CD14-positive monocyte (primary cell): ENCODE results near the gene CAMK4. TPM values are rescaled to one million over a fixed set of nuclear protein-coding genes. Genes with fewer than 3 reads are reported as not detected.

Experiments used
- DNase-seq, 3 donors: peaks; one replicate each; pipeline ENCODE4 v3.0.0-alpha.2; 2011 to 2022
- H2AFZ ChIP-seq: 2 replicates; pipeline ENCODE4 v1.6.0; 2012; ENCODE audit warnings: mild to moderate bottlenecking, low read depth, low read length, inconsistent platforms; ENCODE audit not compliant: insufficient read depth, poor library complexity, severe bottlenecking
- H3K27ac ChIP-seq, 2 donors: 1 replicate in 1 of 2; 2 replicates in 1 of 2; pipeline ENCODE4 v1.5.1; 2012 to 2013; ENCODE audit warnings: low read length in 2 of 2, control low read depth in 1 of 2, inconsistent platforms in 1 of 2, low read depth in 1 of 2, mild to moderate bottlenecking in 1 of 2
- H3K27me3 ChIP-seq, 2 donors: one replicate each; pipeline versions ENCODE4 v1.6.0 to v1.6.1; 2011 to 2013; ENCODE audit warnings: low read length in 2 of 2; ENCODE audit not compliant: control insufficient read depth in 2 of 2, insufficient read depth in 2 of 2
- H3K36me3 ChIP-seq, 2 donors: replicated peaks in 1 of 2; 1 replicate in 1 of 2; 2 replicates in 1 of 2; pipeline versions ENCODE4 v1.5.1 to v1.6.1; 2012 to 2013; ENCODE audit warnings: low read length in 2 of 2, control low read depth in 1 of 2, inconsistent platforms in 1 of 2, mild to moderate bottlenecking in 1 of 2; ENCODE audit not compliant: insufficient read depth in 2 of 2, control insufficient read depth in 1 of 2
- H3K4me1 ChIP-seq, 2 donors: 1 replicate in 1 of 2; 2 replicates in 1 of 2; pipeline versions ENCODE4 v1.5.1 to v1.6.1; 2012 to 2013; ENCODE audit warnings: low read length in 2 of 2, control low read depth in 1 of 2, inconsistent platforms in 1 of 2, mild to moderate bottlenecking in 1 of 2, moderate library complexity in 1 of 2; ENCODE audit not compliant: insufficient read depth in 2 of 2, control insufficient read depth in 1 of 2
- H3K4me2 ChIP-seq: replicated peaks from 2 replicates; pipeline ENCODE3; 2012; ENCODE audit warnings: low read length, moderate library complexity, mild to moderate bottlenecking; ENCODE audit not compliant: poor library complexity, severe bottlenecking; ENCODE audit errors: extremely low read depth
- H3K4me3 ChIP-seq, 3 experiments: fragments of 200-600 bp in 1 of 3; sonication (generic) in 1 of 3; replicated peaks in 1 of 3; 1 replicate in 2 of 3; 2 replicates in 1 of 3; pipeline ENCODE4 v1.5.1; 2011 to 2013; ENCODE audit warnings: low read length in 3 of 3, mild to moderate bottlenecking in 3 of 3, control low read depth in 2 of 3, low read depth in 2 of 3, inconsistent platforms in 1 of 3, moderate library complexity in 1 of 3
- H3K79me2 ChIP-seq: 2 replicates; pipeline ENCODE4 v1.6.0; 2012; ENCODE audit warnings: mild to moderate bottlenecking, control low read depth, inconsistent platforms, low read length, moderate library complexity; ENCODE audit not compliant: insufficient read depth
- H3K9ac ChIP-seq: 2 replicates; pipeline ENCODE4 v1.6.0; 2017; ENCODE audit warnings: low read length, mild to moderate bottlenecking; ENCODE audit not compliant: insufficient read depth, poor library complexity, severe bottlenecking
- H3K9me3 ChIP-seq, 2 donors: replicated peaks in 1 of 2; 1 replicate in 1 of 2; 2 replicates in 1 of 2; pipeline versions ENCODE4 v1.5.1 to v1.6.1; 2012 to 2013; ENCODE audit warnings: low read length in 2 of 2, control low read depth in 1 of 2; ENCODE audit not compliant: control insufficient read depth in 1 of 2, insufficient read depth in 1 of 2
- H4K20me1 ChIP-seq: 2 replicates; pipeline ENCODE4 v1.6.0; 2012; ENCODE audit warnings: mild to moderate bottlenecking, low read length, control low read depth, moderate library complexity; ENCODE audit not compliant: insufficient read depth
- H3K27ac Mint-ChIP-seq, 7 donors: one replicate each; pipeline ENCODE4 v1.8.0; 2020; ENCODE audit warnings: mild to moderate bottlenecking in 7 of 7, mixed read lengths in 7 of 7, moderate library complexity in 6 of 7, inconsistent platforms in 2 of 7
- H3K27me3 Mint-ChIP-seq, 3 donors: one replicate each; pipeline ENCODE4 v1.8.0; 2021 to 2022; ENCODE audit warnings: low read depth in 3 of 3, mild to moderate bottlenecking in 3 of 3, mixed read lengths in 3 of 3, moderate library complexity in 3 of 3, inconsistent platforms in 1 of 3
- H3K36me3 Mint-ChIP-seq, 2 donors: one replicate each; pipeline ENCODE4 v1.8.0; 2020; ENCODE audit warnings: mixed read lengths in 2 of 2, inconsistent platforms in 1 of 2, mild to moderate bottlenecking in 1 of 2
- H3K4me1 Mint-ChIP-seq: one replicate; pipeline ENCODE4 v1.8.0; 2020; ENCODE audit warnings: mild to moderate bottlenecking, mixed read lengths
- H3K4me3 Mint-ChIP-seq, 2 donors: one replicate each; pipeline ENCODE4 v1.8.0; 2020; ENCODE audit warnings: mild to moderate bottlenecking in 2 of 2, mixed read lengths in 2 of 2, moderate library complexity in 1 of 2
- H3K9me3 Mint-ChIP-seq, 7 donors: one replicate each; pipeline ENCODE4 v1.8.0; 2020 to 2022; ENCODE audit warnings: mixed read lengths in 7 of 7, mild to moderate bottlenecking in 6 of 7, moderate library complexity in 6 of 7, inconsistent platforms in 2 of 7
- WGBS: methylation state at CpG from one replicate; pipeline ENCODE4 v1.1.5; 2013; ENCODE audit warnings: missing lambda C conversion rate; ENCODE audit not compliant: insufficient coverage; 5-methylcytosine and 5-hydroxymethylcytosine counted together
- intact Hi-C, 2 donors: fragments of 100-400 bp; cut with micrococcal nuclease; formaldehyde crosslinking; loops; one replicate each; pipeline versions ENCODE4 v1.15.0 to v1.15.1; 2023
- polyA plus RNA-seq, 3 donors: library from polyadenylated mRNA; depleted of rRNA in 1 of 3; unstranded in 2 of 3; stranded (reverse) in 1 of 3; fragments of 300-500 nt in 2 of 3; fragments of >200 nt in 1 of 3; fragmentation: Illumina TruSeq in 2 of 3; gene quantifications; 1 replicate in 2 of 3; 2 replicates in 1 of 3; pipeline ENCODE4 v1.2.3, GENCODE V29; 2012 to 2021
- TF ChIP-seq, protein P1 (sequence below): fragments of 200-600 bp; IDR thresholded peaks from one replicate; pipeline ENCODE4 v1.8.0; 2022; ENCODE audit warnings: antibody characterized with exemption, mild to moderate bottlenecking

Gene CAMK4
- polyA plus RNA-seq, 3 donors = 0.24 to 0.28 TPM; not detected in 1

DNA sequence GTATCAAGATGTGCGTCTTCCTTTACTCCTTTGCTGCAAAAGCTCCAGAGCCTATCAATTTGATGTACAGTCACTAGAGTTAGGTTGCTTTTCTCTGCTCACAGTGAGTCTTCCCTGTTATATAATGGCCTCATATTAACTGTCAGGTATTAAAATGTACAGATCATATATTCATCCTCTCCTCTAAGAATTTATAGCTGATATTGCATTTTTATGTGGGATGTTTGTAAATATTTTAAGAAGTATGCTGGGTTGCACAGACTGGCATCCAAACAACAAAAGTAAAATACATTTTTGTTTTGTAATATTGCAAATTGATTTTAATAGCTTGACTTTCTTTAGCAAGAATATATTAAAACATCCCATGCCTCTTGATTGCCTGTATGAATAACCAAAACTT is 148.6 kb downstream of the CAMK4 start:
- DNase-seq = no peak
- intact Hi-C loops = no loop called here
- TF ChIP-seq, protein P1, sequence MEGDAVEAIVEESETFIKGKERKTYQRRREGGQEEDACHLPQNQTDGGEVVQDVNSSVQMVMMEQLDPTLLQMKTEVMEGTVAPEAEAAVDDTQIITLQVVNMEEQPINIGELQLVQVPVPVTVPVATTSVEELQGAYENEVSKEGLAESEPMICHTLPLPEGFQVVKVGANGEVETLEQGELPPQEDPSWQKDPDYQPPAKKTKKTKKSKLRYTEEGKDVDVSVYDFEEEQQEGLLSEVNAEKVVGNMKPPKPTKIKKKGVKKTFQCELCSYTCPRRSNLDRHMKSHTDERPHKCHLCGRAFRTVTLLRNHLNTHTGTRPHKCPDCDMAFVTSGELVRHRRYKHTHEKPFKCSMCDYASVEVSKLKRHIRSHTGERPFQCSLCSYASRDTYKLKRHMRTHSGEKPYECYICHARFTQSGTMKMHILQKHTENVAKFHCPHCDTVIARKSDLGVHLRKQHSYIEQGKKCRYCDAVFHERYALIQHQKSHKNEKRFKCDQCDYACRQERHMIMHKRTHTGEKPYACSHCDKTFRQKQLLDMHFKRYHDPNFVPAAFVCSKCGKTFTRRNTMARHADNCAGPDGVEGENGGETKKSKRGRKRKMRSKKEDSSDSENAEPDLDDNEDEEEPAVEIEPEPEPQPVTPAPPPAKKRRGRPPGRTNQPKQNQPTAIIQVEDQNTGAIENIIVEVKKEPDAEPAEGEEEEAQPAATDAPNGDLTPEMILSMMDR = no peak
- H3K27ac Mint-ChIP-seq = no peak overlapping the region
- H3K36me3 ChIP-seq = no peaks in the 10 kb centered on the region
- H3K27me3 ChIP-seq = no peaks in the 10 kb centered on the region
- no peaks in the 10 kb centered on the region for H3K4me1 Mint-ChIP-seq
- no peak overlapping the region for H3K9ac ChIP-seq
- no peak overlapping the region for H3K4me3 ChIP-seq
- no peak overlapping the region for H3K27ac ChIP-seq
- no peaks in the 10 kb centered on the region for H3K36me3 Mint-ChIP-seq
- no peak overlapping the region for H2AFZ ChIP-seq
- H3K4me3 Mint-ChIP-seq = no peak overlapping the region
- no peaks in the 10 kb centered on the region for H3K27me3 Mint-ChIP-seq
- no peaks in the 10 kb centered on the region for H3K79me2 ChIP-seq
- H4K20me1 ChIP-seq = no peaks in the 10 kb centered on the region
- no peak overlapping the region for H3K4me2 ChIP-seq
- H3K4me1 ChIP-seq = no peaks in the 10 kb centered on the region
- H3K9me3 Mint-ChIP-seq = peaks cover 0 to 7% (median 2%) of the 10 kb centered on the region in 7 donors
- H3K9me3 ChIP-seq = no peaks in the 10 kb centered on the region
- no CpG with 5 or more reads among the region's 1 CpG for WGBS

- no peaks in the 10 kb centered on the region for H3K79me2 ChIP-seq
- no peak overlapping the region for H3K9ac ChIP-seq
- H3K4me1 Mint-ChIP-seq = no peaks in the 10 kb centered on the region
- H3K27ac ChIP-seq = no peak overlapping the region
- peaks cover 0 to 7% (median 2%) of the 10 kb centered on the region in 7 donors for H3K9me3 Mint-ChIP-seq
- 77% methylated on average over 3 of the region's 4 CpGs for WGBS
- intact Hi-C loops = no loop called here
- no peak for DNase-seq
- no peak overlapping the region for H2AFZ ChIP-seq
- no peaks in the 10 kb centered on the region for H3K9me3 ChIP-seq
- no peak overlapping the region for H3K4me2 ChIP-seq
- no peak overlapping the region for H3K27ac Mint-ChIP-seq
- TF ChIP-seq, protein P1 = no peak
- H3K4me3 Mint-ChIP-seq = no peak overlapping the region
- no peak overlapping the region for H3K4me3 ChIP-seq
- no peaks in the 10 kb centered on the region for H3K4me1 ChIP-seq
- H3K27me3 Mint-ChIP-seq = no peaks in the 10 kb centered on the region
- no peaks in the 10 kb centered on the region for H3K36me3 ChIP-seq
- no peaks in the 10 kb centered on the region for H3K27me3 ChIP-seq
- no peaks in the 10 kb centered on the region for H4K20me1 ChIP-seq
- H3K36me3 Mint-ChIP-seq = no peaks in the 10 kb centered on the region
Measured at GRCh38 chr5:111374380-111374779, 150.2 kb downstream of the CAMK4 start.
